Smooth muscle cell of trachea (primary cell): ENCODE results near the gene CAPN14. TPM values are rescaled to one million over a fixed set of nuclear protein-coding genes. Genes with fewer than 3 reads are reported as not detected.

ENCODE experiments used
- total RNA-seq: library from RNA; depleted of rRNA; stranded (reverse); fragments of >200 nt; gene quantifications from 2 replicates; pipeline ENCODE4 v1.2.1, GENCODE V29; 2014

Gene CAPN14, protein sequence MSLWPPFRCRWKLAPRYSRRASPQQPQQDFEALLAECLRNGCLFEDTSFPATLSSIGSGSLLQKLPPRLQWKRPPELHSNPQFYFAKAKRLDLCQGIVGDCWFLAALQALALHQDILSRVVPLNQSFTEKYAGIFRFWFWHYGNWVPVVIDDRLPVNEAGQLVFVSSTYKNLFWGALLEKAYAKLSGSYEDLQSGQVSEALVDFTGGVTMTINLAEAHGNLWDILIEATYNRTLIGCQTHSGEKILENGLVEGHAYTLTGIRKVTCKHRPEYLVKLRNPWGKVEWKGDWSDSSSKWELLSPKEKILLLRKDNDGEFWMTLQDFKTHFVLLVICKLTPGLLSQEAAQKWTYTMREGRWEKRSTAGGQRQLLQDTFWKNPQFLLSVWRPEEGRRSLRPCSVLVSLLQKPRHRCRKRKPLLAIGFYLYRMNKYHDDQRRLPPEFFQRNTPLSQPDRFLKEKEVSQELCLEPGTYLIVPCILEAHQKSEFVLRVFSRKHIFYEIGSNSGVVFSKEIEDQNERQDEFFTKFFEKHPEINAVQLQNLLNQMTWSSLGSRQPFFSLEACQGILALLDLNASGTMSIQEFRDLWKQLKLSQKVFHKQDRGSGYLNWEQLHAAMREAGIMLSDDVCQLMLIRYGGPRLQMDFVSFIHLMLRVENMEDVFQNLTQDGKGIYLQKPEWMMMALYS
- 0.33 and 0.58 TPM in 2 replicates for total RNA-seq

DNA sequence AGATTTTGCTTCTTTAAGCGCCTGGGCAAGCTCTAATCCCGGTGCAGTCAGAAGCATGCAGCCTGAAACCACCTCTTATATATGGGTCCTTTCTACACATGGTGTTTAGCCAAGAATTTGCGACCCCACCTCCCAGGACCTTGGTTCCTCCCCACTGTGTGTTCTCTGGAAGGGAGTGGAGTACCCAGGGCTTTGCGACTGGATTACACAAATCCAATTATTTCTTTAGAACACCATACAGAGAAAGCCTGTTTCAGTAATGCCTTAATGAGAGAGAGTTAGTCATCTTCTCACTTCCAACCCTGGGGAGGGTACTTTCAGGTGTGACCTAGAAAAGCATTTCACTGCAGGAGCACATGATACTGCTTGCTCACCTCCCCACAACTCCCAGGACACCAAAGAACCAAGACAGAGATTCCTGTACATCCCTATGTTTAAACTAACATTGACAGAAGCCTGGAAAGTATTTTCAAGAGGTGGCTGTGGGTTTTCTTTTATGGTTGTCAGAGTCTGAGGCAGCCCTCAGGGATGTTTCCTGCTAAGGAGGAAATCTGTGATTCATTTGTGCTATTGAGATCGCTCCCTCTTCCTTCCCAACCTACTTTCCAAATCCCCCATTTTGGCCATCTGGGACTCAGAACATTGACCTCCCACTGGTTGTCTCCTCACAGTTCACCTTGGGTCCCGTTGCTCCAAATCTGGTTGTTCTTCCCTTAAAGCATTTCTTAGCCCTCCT lies at the start of gene CAPN14:
Gene CAPN14, minus strand, starts transcription at position 51 of the 736 bp plus-strand sequence. CDS start 12,068 bp downstream, outside the sequence.

DNA sequence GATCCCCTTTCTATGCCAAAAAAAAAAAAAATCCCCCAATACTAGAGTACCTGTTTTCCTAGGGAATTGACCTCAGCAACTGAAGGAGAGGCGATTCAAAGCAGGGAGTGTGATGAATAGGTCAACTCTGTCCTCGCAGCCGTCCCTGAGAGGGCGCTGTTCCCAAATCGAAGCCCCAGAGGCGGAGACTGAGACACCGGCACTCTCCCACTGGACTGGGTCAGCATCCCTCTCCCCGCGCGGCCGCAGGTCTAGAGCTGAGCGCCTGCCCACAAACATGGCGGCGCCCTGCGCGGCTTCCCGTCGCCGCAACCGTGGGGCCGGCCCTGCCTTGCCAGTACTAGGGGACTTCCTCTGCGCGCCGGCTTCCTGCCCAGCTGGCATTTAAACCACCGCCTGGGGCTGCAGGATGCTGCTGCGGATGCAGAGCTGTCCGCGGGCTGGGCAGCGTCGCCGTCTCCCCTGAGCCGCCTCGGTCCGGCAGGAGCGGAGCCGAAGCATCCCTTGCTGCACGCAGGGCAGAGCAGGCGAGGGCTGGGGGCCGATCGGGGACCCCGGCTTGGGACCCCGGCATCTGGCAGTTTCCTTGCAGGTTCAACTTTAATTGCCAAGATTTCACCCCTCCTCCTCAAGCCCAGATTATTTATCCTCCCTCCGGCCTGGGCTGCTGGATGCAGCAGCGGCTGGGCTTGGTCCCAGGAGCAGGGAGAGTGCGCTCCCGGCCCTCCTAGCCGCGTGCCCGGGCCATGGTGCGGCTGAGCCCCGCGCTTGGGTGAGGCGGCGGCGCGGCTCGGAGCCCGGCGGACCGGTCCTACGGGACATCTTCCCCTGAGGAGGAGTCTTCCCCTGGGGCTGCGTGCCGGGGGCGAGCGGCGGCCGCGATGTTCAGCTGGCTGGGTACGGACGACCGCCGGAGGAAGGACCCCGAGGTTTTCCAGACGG lies 16.7 kb upstream of the CAPN14 start, which contains the start of gene EHD3:
Gene EHD3, plus strand, starts transcription at position 412 of the 942 bp plus-strand sequence. Its CDS starts 470 bp downstream, at position 882.

GRCh38 chr2:31138037-31138962 lies 79.0 kb downstream of the CAPN14 start, which contains the start of gene GALNT14:
TSS of gene GALNT14 (minus strand) at chr2:31138440. CDS start at chr2:31138086, 354 bp downstream.

Other genes starting within 250 kb of the CAPN14 start
- gene GALNT14, start 79.1 kb downstream of the CAPN14 start, total RNA-seq, result 0.66 and 1.7 TPM in 2 replicates
- 33.0 and 34.6 TPM in 2 replicates for gene EHD3, start 16.6 kb upstream of the CAPN14 start, total RNA-seq
- 0.87 and 1.3 TPM in 2 replicates for gene XDH, start 197.2 kb upstream of the CAPN14 start, total RNA-seq